Superior temporal gyrus (tissue), 1 donor: ENCODE results near the gene GCDH.

Experiments used
- DNase-seq: peaks from one replicate; pipeline ENCODE4 v3.0.0-alpha.2; 2016; ENCODE audit errors: extremely low spot score

GCDH gene

GRCh38 chr19:12940897-12941296 lies 49.9 kb downstream of the GCDH start:
- no peak for DNase-seq

GRCh38 chr19:12943437-12944044 lies 52.6 kb downstream of the GCDH start:
- no peak for DNase-seq

GRCh38 chr19:12944104-12944674 lies 53.2 kb downstream of the GCDH start:
- DNase-seq = no peak

- DNase-seq = peak; percentile 93
Measured at GRCh38 chr19:12945479-12946091, 54.6 kb downstream of the GCDH start, which contains the start of gene RAD23A. Gene RAD23A, plus strand, starts transcription at chr19:12945862. Its CDS starts 87 bp downstream, at chr19:12945949.

- DNase-seq = no peak
Measured at GRCh38 chr19:12946092-12946721, 55.2 kb downstream of the GCDH start.

GRCh38 chr19:12946731-12947496 lies 56.0 kb downstream of the GCDH start:
- no peak for DNase-seq

GRCh38 chr19:12947702-12948611 lies 57.0 kb downstream of the GCDH start:
- DNase-seq = no peak

- DNase-seq = no peak
Measured at GRCh38 chr19:12948612-12949362, 57.8 kb downstream of the GCDH start.
